Neural progenitor cell (in vitro differentiated cells): ENCODE data around the gene KHDRBS1. TPM values are rescaled to one million over a fixed set of nuclear protein-coding genes. Genes with fewer than 3 reads are reported as not detected.

ENCODE experiments used
- DNase-seq: peaks from one replicate; pipeline ENCODE4 v3.0.0-alpha.2; 2016; ENCODE audit warnings: low spot score
- H2AFZ ChIP-seq: fragments of 200-600 bp; sonication (generic); replicated peaks from 2 replicates; pipeline ENCODE4 v1.6.1; 2016; ENCODE audit warnings: antibody characterized with exemption
- H3F3A ChIP-seq: fragments of 200-600 bp; sonication (generic); 2 replicates; pipeline ENCODE4 v1.6.1; 2016; ENCODE audit warnings: antibody characterized with exemption, low read depth
- H3K27ac ChIP-seq: fragments of 200-600 bp; sonication (generic); 2 replicates; pipeline ENCODE4 v1.5.1; 2016; ENCODE audit warnings: mild to moderate bottlenecking
- H3K27me3 ChIP-seq: fragments of 200-600 bp; sonication (generic); 2 replicates; pipeline ENCODE4 v1.6.1; 2016; ENCODE audit warnings: mild to moderate bottlenecking, moderate library complexity
- H3K36me3 ChIP-seq: fragments of 200-600 bp; sonication (generic); 2 replicates; pipeline ENCODE4 v1.5.1; 2016
- H3K4me1 ChIP-seq: fragments of 200-600 bp; sonication (generic); 2 replicates; pipeline ENCODE4 v1.6.1; 2016; ENCODE audit warnings: mixed run types
- H3K4me2 ChIP-seq: fragments of 200-600 bp; sonication (generic); 2 replicates; pipeline ENCODE4 v1.6.1; 2016
- H3K4me3 ChIP-seq: fragments of 200-600 bp; sonication (generic); 2 replicates; pipeline ENCODE4 v1.5.1; 2016
- H3K79me2 ChIP-seq: fragments of 200-600 bp; sonication (generic); 2 replicates; pipeline ENCODE4 v1.6.1; 2016; ENCODE audit warnings: low read depth
- H3K9ac ChIP-seq: fragments of 200-600 bp; sonication (generic); 2 replicates; pipeline ENCODE4 v1.6.1; 2016
- H3K9me3 ChIP-seq: fragments of 200-600 bp; sonication (generic); 2 replicates; pipeline ENCODE4 v1.5.1; 2016; ENCODE audit warnings: low read depth
- H4K20me1 ChIP-seq: fragments of 200-600 bp; sonication (generic); 2 replicates; pipeline ENCODE4 v1.6.1; 2016; ENCODE audit warnings: low read depth
- H3K27ac Mint-ChIP-seq: 3 replicates; pipeline ENCODE4 v1.8.0; 2021; ENCODE audit warnings: mixed read lengths
- H3K27me3 Mint-ChIP-seq: 2 replicates; pipeline ENCODE4 v1.8.0; 2022; ENCODE audit warnings: low read depth, mild to moderate bottlenecking, inconsistent platforms, moderate library complexity, mixed read lengths; ENCODE audit not compliant: insufficient read depth
- H3K36me3 Mint-ChIP-seq: 3 replicates; pipeline ENCODE4 v1.8.0; 2021; ENCODE audit warnings: mixed read lengths
- H3K4me1 Mint-ChIP-seq: 3 replicates; pipeline ENCODE4 v1.8.0; 2021; ENCODE audit warnings: mixed read lengths
- H3K4me3 Mint-ChIP-seq: 3 replicates; pipeline ENCODE4 v1.8.0; 2021; ENCODE audit warnings: mild to moderate bottlenecking, moderate library complexity, mixed read lengths
- H3K9me3 Mint-ChIP-seq: 3 replicates; pipeline ENCODE4 v1.8.0; 2020; ENCODE audit warnings: mixed read lengths
- CTCF ChIP-seq: fragments of 200-600 bp; sonication (generic); IDR thresholded peaks from 2 replicates; pipeline ENCODE4 v1.5.1; 2017; ENCODE audit warnings: antibody characterized with exemption, mild to moderate bottlenecking
- EZH2 ChIP-seq: fragments of 200-600 bp; sonication (generic); IDR thresholded peaks from 2 replicates; pipeline ENCODE4 v1.6.1; 2017; ENCODE audit warnings: antibody characterized with exemption, mild to moderate bottlenecking, moderate library complexity
- EZH2phosphoT487 ChIP-seq: fragments of 200-600 bp; sonication (generic); IDR thresholded peaks from 2 replicates; pipeline ENCODE4 v1.6.1; 2017; ENCODE audit warnings: antibody characterized with exemption
- total RNA-seq: library from RNA; depleted of rRNA; stranded (reverse); fragments of >200 nt; gene quantifications from 2 replicates; pipeline ENCODE4 v1.2.3, GENCODE V29; 2015; ENCODE audit warnings: low replicate concordance

KHDRBS1 gene
- total RNA-seq, 1 donor from 2014 or later: 201 TPM

- Histone ChIP-seq H3K4me2 (no peak overlapping the region), H3F3A (peaks cover 7% of the 10 kb centered on the region), H3K36me3 (no peaks in the 10 kb centered on the region), H3K4me1 (no peaks in the 10 kb centered on the region), H3K79me2 (no peaks in the 10 kb centered on the region), H2AFZ (no peak overlapping the region), H3K9me3 (no peaks in the 10 kb centered on the region), H3K9ac (no peak overlapping the region), H3K4me3 (no peak overlapping the region), H3K27ac (no peak overlapping the region), H4K20me1 (no peaks in the 10 kb centered on the region), H3K27me3 (no peaks in the 10 kb centered on the region)
- H3K27ac Mint-ChIP-seq: no peak overlapping the region
- H3K27me3 Mint-ChIP-seq: peaks cover 5% of the 10 kb centered on the region
- no peaks in the 10 kb centered on the region for H3K9me3 Mint-ChIP-seq
- H3K4me1 Mint-ChIP-seq: peaks cover 27% of the 10 kb centered on the region
- no peak for DNase-seq
- TF ChIP-seq EZH2phosphoT487 (no peak), CTCF (no peak), EZH2 (no peak)
- no peak overlapping the region for H3K4me3 Mint-ChIP-seq
- H3K36me3 Mint-ChIP-seq: no peaks in the 10 kb centered on the region
Measured at GRCh38 chr1:31981456-31981839, 32.2 kb upstream of the KHDRBS1 start.

GRCh38 chr1:31981972-31982371, 31.7 kb upstream of the KHDRBS1 start:
- no peak overlapping the region for H3K4me3 ChIP-seq
- H3K9me3 ChIP-seq: no peaks in the 10 kb centered on the region
- H2AFZ ChIP-seq: no peak overlapping the region
- no peaks in the 10 kb centered on the region for H3K4me1 ChIP-seq
- no peak overlapping the region for H3K9ac ChIP-seq
- H3F3A ChIP-seq: peaks cover 7% of the 10 kb centered on the region
- Mint-ChIP-seq H3K9me3 (no peaks in the 10 kb centered on the region), H3K36me3 (no peaks in the 10 kb centered on the region), H3K27me3 (peaks cover 5% of the 10 kb centered on the region), H3K4me3 (no peak overlapping the region), H3K4me1 (peaks cover 32% of the 10 kb centered on the region), H3K27ac (no peak overlapping the region)
- no peaks in the 10 kb centered on the region for H3K36me3 ChIP-seq
- H3K27me3 ChIP-seq: no peaks in the 10 kb centered on the region
- H4K20me1 ChIP-seq: no peaks in the 10 kb centered on the region
- TF ChIP-seq EZH2phosphoT487: no peak
- TF ChIP-seq EZH2: no peak
- TF ChIP-seq CTCF: no peak
- no peak overlapping the region for H3K4me2 ChIP-seq
- no peak for DNase-seq
- no peaks in the 10 kb centered on the region for H3K79me2 ChIP-seq
- no peak overlapping the region for H3K27ac ChIP-seq

GRCh38 chr1:31984419-31985347, 29.0 kb upstream of the KHDRBS1 start:
- peak overlapping the region; percentile 54 for H2AFZ ChIP-seq
- H3K79me2 ChIP-seq: no peaks in the 10 kb centered on the region
- H3K4me1 ChIP-seq: no peaks in the 10 kb centered on the region
- Mint-ChIP-seq H3K36me3 (no peaks in the 10 kb centered on the region), H3K4me1 (peaks cover 31% of the 10 kb centered on the region), H3K4me3 (no peak overlapping the region), H3K27me3 (peaks cover 5% of the 10 kb centered on the region), H3K9me3 (no peaks in the 10 kb centered on the region), H3K27ac (peak overlapping the region; percentile 60)
- no peak overlapping the region for H3K4me2 ChIP-seq
- H3K27ac ChIP-seq: no peak overlapping the region
- no peak for DNase-seq
- peaks cover 7% of the 10 kb centered on the region for H3F3A ChIP-seq
- H4K20me1 ChIP-seq: no peaks in the 10 kb centered on the region
- H3K4me3 ChIP-seq: no peak overlapping the region
- H3K9ac ChIP-seq: no peak overlapping the region
- H3K36me3 ChIP-seq: no peaks in the 10 kb centered on the region
- H3K9me3 ChIP-seq: no peaks in the 10 kb centered on the region
- no peaks in the 10 kb centered on the region for H3K27me3 ChIP-seq
- no peak for TF ChIP-seq EZH2
- TF ChIP-seq EZH2phosphoT487: no peak
- TF ChIP-seq CTCF: no peak
